GM21367 (cell line): ENCODE data around the gene DOCK4.

Source experiments
- ATAC-seq: cut with Tn5 transposase; IDR thresholded peaks from one replicate; pipeline ENCODE4 v1.9.1; 2021; ENCODE audit not compliant: unreplicated experiment

The DOCK4 gene

DNA sequence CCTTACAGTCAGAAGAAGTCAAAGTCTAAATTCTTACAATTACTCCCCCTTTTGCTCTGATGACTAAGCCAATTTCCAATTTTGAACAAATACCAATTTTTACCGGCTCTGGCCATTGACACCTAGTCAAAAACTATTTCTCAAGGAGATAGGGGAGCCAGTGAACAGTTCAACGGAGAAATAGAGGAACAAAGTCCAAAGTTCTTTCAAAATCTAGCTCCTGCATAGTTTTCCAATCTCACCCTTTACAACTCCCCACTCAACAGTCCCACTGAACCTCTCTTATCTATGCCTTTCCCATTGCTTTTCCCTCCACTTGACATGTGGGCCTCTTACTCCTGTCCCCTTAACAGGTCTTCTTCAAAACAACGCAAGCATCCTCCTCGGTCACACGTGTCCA is 192.9 kb downstream of the DOCK4 start:
- no peak for ATAC-seq

DNA sequence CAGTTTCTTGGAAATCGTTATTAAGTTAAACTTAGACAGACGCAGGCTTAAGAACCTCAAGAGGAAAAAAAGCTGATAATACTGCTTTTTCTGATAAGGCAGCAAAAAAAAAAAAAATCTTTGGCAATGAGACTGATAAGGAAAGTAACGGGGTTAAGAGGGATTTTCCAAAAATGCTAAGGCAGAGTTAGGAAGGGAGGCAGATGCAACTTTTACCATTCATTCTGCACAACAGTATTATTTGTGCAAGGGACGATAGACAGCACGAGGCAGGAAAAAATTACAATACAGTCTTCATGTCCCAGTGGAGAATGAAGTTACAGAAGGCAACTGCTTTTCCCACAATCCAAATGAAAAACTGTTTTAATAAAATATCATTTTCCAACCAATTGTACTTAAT is 194.0 kb downstream of the DOCK4 start:
- no peak for ATAC-seq

DNA sequence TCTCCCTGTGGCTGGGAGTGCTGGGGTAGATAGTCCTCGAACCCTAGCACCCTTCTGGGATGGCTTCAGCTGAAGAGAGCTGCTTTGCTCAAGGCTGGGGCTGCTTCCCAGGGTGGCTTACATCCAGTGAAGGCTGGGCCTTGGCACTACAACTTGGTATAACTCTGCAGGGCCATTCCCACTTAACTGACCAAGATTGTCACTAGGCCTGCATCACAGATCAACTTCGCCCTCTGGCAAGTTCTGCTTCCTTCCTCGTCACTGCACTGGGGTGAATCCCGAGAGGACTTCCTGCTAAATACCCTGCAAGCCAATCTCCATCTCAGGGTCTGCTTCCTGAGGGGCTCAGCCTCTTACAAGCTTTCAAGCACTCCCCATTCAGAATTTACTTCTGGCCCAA is 195.2 kb downstream of the DOCK4 start:
- no peak for ATAC-seq

DNA sequence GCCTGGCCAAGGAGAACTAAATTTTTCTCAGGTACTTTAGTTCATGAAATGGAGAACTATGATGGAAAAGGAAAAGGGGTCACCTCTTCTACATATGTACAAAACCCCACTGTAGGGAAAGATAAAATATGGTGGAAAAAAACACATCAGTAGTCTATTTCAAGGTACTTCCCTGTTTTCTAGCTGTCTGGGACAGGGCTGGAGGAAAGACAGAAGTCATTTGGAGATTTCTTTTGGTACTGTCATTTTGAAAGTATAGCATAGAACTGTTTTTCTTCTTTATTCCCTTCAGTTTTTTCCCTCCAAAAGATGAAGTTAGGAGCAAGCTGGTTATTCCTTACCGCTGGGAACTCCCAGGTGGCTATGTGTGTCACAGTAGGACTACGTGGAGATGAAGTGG is 196.1 kb downstream of the DOCK4 start:
- no peak for ATAC-seq

DNA sequence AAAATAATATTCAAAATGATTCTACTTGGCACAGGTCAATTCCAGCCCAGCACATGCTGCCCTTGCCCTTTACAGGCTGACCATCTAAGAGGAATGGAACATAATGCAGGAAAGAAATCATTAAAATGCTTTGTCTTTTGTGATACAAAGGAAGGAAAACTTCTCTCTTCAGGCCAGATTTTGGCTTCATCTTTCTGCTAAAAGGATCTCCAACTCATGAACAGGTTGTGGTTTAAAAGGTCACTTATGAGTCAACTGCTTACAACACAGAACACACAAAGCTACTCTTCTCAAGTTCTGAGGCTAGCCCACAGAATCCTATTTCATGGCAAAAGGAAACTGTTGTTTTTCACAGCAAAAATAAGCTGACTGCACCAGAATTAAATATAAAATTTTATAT is 197.1 kb downstream of the DOCK4 start:
- peak; percentile 48 for ATAC-seq

DNA sequence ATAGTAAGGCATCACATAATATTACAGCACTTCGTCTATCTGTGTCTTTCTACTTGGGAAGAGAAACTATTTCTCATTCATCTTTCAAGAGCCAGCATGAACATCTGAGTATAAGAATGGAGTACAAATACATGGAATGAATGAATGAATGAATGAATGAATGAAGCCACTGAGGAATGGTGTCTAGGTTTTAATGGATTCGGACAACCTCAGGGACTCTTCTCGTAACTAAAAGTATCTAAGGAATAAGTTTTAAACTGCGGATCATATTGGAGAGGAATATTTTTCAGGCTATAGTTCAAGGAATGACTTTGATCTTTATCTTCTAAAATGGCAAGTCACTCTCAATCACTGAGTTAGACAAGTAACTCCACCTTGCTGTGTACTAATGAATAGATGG is 199.0 kb downstream of the DOCK4 start:
- no peak for ATAC-seq

DNA sequence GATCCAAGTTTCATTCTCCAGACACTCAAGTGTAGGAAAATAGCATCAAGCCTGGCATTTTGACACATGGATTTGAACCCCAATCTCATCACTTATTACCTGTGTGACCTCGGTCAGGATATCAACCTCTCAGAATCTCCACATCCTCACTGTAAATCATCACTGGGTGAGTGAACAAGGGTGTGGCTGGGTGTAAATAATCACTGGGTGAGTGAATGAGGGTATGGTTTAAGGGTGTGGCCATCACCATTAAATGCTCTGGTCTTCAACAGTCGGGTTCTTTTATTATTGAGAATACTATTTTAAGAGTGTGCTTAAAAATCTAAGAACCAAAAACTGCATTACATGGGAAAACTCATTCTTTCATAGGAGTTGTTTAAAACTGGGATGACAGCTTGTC is 200.1 kb downstream of the DOCK4 start:
- ATAC-seq = no peak

DNA sequence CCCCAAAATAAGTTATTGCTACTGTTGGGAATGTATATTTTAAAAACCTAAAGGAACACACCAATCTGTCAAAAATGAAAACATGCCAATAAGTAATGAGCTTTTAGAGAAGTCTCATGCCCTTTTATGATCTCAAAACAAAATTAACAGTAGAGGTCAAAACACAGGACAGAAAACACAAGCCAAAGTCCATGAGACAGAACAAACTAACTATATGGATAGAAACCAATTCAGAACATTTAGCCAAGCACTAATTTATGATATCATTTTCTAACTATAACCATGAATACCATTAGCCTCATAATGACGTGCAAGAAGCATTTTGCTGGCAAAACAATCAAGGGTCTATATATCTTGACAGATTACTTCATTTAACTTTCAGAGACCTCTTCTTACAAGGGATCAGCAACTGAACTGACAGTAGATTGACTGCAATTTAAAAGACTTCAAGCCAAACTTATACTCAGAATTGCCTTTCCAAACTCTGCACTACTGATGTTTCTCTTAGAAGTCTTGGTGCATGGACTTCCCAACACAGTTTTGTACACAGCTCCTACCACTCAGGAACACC is 200.9 kb downstream of the DOCK4 start:
- no peak for ATAC-seq

DNA sequence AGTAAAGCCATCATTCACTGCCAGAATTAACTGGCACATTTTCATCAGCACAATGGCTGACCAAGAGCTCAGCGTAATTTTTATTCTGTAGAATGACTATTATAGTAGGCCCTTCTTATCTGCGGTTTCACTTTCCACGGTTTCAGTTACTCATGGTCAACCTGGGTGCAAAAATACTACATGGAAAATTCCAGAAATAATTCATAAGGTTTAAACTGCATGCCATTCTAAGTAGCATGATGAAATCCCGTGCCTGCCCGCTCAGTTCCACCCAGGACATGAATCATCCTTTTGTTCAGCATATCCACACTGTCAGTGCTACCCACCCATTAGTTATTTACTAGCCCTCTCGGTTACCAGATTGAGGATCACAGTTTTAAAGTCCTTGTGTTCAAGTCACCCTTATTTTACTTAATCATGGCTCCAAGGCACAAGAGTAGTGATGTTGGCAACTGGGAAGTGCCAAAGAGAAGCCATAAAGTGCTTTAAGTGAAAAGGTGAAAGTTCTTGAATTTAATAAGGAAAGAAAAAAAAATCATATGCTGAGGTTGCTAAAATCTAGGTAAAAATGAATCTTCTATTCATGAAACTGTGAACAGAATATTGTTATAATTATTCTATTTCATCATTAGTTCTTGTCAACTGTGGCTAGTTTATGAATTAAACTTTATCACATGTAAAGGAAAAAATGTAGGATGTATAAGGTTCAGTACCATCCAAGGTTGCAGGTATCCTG is 204.9 kb downstream of the DOCK4 start:
- ATAC-seq = no peak

GRCh38 chr7:111998326-111998725 is 207.9 kb downstream of the DOCK4 start:
- no peak for ATAC-seq

DNA sequence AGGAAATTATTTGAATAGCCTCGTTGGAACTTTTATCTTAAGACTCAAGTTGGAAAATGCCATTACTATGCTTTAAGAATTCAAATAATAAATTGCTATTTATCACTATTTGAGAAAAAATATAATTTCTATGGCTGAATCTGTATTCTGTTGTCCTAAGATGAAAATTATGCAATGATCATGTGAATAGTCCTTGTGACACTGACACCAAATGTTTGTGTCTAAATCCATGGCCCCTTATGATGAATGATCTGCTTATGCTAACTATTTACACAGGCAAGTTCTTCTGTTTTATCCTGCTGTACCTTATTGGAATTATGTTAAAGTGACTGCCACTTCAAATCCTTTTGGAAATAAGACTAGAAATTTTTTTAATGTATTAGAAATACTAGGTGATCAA is 208.7 kb downstream of the DOCK4 start:
- no peak for ATAC-seq

- ATAC-seq = no peak
These were observed 213.6 kb downstream of the DOCK4 start for GRCh38 chr7:111992601-111993000.

DNA sequence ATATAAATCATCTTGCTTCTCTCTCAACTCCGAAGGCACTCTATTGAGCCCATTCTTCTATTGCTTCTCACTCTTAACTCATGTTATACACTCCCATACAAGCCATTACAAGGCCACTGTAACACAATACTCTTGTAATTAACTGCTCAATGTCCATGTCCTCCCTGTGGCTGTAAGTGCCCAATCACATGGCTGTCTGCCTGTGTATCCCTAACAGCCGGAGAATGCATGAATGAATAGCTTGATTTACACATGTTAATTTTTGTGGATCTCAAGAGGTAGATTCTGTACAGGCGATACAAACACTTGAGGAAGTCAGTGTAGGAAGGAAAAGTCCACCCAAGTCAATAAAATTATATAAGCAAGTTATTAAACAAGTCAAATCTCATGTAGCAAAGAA is 215.6 kb downstream of the DOCK4 start:
- ATAC-seq = no peak

GRCh38 chr7:111987886-111988285 is 218.3 kb downstream of the DOCK4 start:
- ATAC-seq = no peak

DNA sequence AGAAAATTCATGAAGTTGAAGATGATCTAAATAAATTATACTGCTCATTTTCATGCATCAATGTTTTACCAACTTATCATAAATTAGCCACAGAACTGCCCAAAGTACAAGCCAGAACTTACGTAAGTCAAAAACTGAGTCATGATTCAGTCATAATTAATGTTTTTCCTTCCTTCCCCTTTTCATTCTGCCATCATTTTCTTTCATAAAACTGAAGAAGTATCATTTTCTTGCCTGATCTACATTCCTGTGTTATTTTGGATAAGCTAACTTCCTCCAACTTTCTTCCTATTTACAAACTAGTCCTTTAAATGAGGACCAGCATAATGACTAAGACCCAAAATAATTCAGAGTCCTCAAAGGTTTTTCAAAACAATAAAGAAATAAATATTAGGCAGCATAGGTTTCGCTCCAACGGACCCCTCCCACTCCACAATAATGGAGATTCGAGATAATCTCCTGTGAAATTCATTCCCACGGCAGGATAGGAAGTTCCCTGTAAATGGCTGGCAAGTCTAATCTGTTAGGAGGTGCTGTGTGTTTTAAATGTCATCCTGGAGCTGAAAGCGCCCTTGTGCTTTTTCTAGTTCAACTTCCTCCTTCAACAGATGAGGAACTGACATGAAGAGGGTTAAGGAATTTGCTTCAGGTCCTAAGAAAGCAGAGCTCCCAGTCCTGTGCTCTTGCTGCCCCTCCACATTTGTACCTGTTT is 218.9 kb downstream of the DOCK4 start:
- ATAC-seq = no peak

DNA sequence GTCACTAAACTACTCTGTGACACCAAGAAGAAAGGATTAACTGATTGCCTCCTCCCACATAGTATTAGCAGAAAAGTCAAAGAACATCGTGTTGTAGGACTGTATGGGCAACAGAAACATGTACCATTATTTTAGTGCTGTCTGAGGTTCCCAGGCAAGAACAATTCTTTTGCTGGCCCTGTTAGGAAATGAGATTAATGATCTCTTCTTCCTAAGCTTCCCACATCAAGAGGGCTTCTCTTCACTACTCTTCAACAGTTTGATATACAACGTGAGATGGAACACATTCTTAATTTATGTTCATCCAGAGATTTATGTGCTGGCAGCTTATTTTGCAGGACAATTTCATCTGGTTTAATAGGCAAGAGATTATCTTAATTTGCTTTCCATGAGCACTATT is 219.6 kb downstream of the DOCK4 start:
- no peak for ATAC-seq

- ATAC-seq = no peak
These were observed 220.4 kb downstream of the DOCK4 start for GRCh38 chr7:111985798-111986197.

DNA sequence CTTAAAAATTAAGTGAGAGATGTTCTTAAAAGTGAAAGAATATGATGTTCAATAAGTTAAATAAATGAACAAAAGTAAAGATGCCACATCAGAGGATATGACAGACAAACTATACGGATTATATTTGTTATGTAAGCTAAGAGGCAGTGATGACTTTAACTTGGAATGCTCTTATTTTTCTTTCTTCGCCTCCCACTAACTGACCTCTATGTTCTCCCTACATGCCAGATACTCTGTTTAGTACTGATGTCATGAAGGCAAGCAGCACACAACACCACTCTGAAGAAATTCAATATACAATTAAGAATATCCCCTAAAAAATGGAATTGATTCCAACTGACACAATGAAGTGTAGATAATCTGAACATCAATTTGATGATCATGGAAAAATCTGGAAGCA is 223.4 kb downstream of the DOCK4 start:
- no peak for ATAC-seq

GRCh38 chr7:111982133-111982532 is 224.1 kb downstream of the DOCK4 start:
- ATAC-seq = no peak

DNA sequence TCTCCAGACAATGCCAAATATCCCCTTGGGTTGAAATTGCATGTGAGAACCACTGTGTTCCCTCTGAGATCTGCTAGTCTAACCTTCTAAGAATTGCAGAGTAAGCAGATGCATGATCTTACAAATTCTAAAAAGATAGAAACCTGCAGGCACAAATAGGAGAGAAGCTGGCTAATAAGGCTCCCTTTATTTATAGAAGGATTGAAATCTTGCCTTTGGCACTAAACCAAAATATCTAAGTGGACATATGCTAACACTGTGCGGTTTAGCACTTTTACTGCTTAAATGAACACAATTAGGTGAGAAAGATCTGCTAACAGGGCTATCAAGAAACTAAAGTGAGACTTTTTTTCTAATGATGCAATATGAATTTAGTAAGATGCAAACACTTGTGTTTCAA is 225.5 kb downstream of the DOCK4 start:
- ATAC-seq = no peak

- ATAC-seq = no peak
These were observed 230.9 kb downstream of the DOCK4 start for GRCh38 chr7:111975346-111975745.

GRCh38 chr7:111960984-111961383 is 245.2 kb downstream of the DOCK4 start:
- no peak for ATAC-seq
